Mesodermal cell (in vitro differentiated cells): ENCODE results near the gene TAC4.

Experiments used
- H3K27ac ChIP-seq: 2 replicates; pipeline ENCODE4 v1.7.0; 2013; ENCODE audit warnings: mild to moderate bottlenecking, low read depth, low read length, moderate library complexity; ENCODE audit not compliant: severe bottlenecking
- H3K36me3 ChIP-seq: 2 replicates; pipeline ENCODE4 v1.7.1; 2013; ENCODE audit warnings: mild to moderate bottlenecking, low read length, moderate library complexity; ENCODE audit not compliant: control insufficient read depth, insufficient read depth
- H3K4me1 ChIP-seq: one replicate; pipeline ENCODE4 v1.7.1; 2013; ENCODE audit warnings: mild to moderate bottlenecking, low read length; ENCODE audit not compliant: insufficient read depth, control insufficient read depth, poor library complexity, severe bottlenecking
- H3K4me3 ChIP-seq: 2 replicates; pipeline ENCODE4 v1.7.0; 2013; ENCODE audit warnings: low read length, control low read depth, mild to moderate bottlenecking; ENCODE audit not compliant: insufficient read depth, poor library complexity, severe bottlenecking; ENCODE audit errors: extremely low read depth
- H3K9me3 ChIP-seq: 2 replicates; pipeline ENCODE4 v1.7.1; 2013; ENCODE audit warnings: mild to moderate bottlenecking, low read length, moderate library complexity; ENCODE audit not compliant: control insufficient read depth
- WGBS, 2 experiments: methylation state at CpG; one replicate each; pipeline ENCODE4 v1.1.5; 2013; ENCODE audit warnings: missing lambda C conversion rate in 2 of 2; ENCODE audit not compliant: insufficient coverage in 2 of 2; 5-methylcytosine and 5-hydroxymethylcytosine counted together

TAC4 gene

DNA sequence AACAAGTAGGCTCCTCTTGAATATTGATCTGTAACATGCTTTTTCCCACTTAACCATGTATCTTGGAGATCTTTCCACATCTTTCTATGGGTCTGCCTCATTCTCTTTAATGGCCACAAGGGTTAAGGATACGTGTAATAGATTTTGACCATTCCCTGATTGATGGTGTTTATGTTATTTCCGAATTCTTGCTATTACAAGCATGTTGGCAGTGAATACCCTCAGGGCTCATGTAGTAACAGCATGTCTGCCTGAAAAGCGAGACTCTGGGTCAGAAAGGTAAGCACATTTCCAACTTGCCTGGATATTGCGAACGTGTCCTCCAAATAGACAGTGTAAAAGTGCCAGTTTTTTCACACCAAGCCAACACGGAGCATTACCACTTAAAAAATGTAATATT lies 5.0 kb downstream of the TAC4 start:
- Histone ChIP-seq H3K4me1 (peaks cover 3% of the 10 kb centered on the region), H3K36me3 (peaks cover under 1% of the 10 kb centered on the region), H3K9me3 (no peaks in the 10 kb centered on the region), H3K27ac (no peak overlapping the region), H3K4me3 (no peak overlapping the region)
- 88 to 96% methylated on average over 3 to 5 of the region's 6 CpGs for WGBS, 2 experiments

DNA sequence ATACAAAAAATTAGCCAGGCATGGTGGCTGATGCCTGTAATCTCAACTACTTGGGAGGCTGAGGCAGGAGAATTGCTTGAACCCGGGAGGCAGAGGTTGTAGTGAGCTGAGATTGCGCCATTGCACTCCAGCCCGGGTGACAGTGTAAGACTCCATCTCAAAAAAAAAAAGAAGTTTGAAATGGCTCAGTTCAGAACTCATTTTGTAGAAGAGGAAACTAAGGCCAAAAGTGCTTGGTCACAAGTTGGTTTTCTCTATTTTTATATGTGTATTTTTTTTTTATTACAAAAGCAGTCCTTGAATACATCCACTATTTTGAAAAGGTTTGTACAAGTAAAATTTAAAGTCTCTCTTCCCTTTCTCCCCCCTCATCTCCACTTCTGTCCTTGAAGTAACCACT lies 5.5 kb downstream of the TAC4 start:
- WGBS, 2 experiments, result 100% methylated on average over 3 of the region's 3 CpGs; no CpG with 5 or more reads in 1 of the 2 experiments
- H3K4me1 ChIP-seq, result peaks cover 3% of the 10 kb centered on the region

DNA sequence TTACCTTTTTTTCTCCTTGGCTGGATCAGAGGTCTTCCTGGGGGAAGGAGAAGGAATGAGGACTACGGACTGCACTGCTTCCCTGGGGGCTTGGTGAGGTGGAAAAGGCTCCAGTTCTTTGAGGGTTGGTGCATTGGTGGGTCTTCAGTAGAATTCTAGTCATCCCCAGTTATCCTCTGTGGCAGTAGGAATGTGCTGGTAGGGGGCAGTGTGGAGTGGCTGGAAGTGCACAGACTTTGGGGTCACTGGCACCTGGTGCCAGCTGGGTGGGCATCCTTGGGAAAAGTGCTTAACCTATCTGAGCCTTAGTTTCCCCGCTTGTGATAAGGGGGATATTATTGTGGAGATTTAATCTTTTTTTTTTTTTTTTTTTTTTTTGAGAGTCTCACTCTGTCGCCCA lies 6.3 kb downstream of the TAC4 start:
- WGBS, 2 experiments, result 100% methylated on average over 1 of the region's 3 CpGs; no CpG with 5 or more reads in 1 of the 2 experiments
- Histone ChIP-seq H3K4me1 (peaks cover 7% of the 10 kb centered on the region), H3K27ac (no peak overlapping the region), H3K4me3 (no peak overlapping the region), H3K36me3 (peaks cover 9% of the 10 kb centered on the region), H3K9me3 (no peaks in the 10 kb centered on the region)

More for the DNA sequence above, 5.5 kb downstream of the TAC4 start:
- Histone ChIP-seq H3K36me3 (peaks cover 3% of the 10 kb centered on the region), H3K27ac (no peak overlapping the region), H3K4me3 (no peak overlapping the region), H3K9me3 (no peaks in the 10 kb centered on the region)

DNA sequence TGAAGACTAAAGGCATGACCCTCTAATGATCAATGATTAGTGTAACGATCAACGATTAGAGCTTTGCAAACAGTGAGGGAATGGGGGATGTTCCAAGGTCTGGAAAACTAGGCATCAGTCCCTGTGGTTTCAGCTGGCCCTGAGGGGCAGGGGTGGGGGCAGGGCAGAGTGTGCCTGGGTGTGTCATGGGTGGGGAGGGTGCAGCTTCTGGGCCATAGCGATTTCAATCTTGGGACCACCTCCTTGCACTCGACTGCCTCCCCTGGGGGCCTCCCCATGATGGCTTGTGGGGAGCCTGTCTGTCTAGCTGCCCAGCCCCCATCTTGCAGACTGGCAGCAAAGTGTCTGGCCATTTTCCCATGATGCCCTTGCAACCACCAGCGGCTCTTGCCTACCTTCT lies 8.4 kb downstream of the TAC4 start:
- Histone ChIP-seq H3K9me3 (no peaks in the 10 kb centered on the region), H3K4me1 (peaks cover 15% of the 10 kb centered on the region), H3K27ac (no peak overlapping the region), H3K4me3 (no peak overlapping the region), H3K36me3 (peaks cover 12% of the 10 kb centered on the region)
- 94 to 95% methylated on average over 4 to 5 of the region's 5 CpGs for WGBS, 2 experiments

DNA sequence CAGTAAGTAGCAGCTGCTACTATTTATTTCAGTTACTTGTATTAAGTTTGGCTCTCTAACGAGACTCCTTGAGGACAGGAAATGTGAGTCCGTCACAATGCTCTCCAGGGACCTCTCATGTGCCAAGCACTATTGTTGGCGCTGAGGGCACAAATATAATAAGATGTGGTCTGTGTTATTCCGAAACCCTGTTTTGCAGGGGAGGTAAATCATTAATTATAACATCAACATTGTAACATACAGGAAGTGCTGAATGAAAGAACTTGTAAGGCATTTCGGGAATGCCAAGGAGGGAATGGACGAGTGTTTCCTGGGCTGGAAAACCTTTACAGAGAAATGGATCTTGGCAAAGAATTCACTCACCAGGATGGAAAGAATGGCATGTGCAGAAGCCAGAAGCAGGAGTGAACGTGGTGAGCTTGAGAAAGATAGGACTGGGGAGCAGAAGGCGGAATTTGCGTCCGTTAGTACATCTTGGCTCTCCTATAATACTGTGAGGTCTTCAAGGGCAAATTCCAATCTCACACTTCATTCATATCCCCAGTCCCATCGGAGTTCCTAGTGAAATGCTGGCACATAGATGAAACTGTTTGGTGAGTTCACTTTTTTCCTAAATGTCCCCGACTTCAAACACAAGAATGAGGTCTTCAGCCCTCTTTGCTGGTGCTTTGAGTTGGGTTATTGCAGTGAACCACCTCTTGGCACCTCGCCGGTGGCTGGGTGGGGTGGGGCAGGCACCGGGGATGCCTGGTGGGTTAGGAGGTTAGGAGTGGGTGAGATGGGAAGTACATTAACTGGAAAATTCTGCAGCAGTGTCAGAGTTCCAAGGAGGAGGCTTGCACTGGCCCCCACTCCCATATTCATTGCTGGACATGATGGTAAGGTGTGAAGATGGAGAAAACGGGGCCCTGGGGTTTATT lies 11.5 kb downstream of the TAC4 start:
- WGBS, 2 experiments, result 96 to 98% methylated on average over 8 to 11 of the region's 16 CpGs
- Histone ChIP-seq H3K9me3 (no peaks in the 10 kb centered on the region), H3K27ac (peak overlapping the region; percentile 57), H3K36me3 (peaks cover 33% of the 10 kb centered on the region), H3K4me3 (no peak overlapping the region), H3K4me1 (peaks cover 22% of the 10 kb centered on the region)

DNA sequence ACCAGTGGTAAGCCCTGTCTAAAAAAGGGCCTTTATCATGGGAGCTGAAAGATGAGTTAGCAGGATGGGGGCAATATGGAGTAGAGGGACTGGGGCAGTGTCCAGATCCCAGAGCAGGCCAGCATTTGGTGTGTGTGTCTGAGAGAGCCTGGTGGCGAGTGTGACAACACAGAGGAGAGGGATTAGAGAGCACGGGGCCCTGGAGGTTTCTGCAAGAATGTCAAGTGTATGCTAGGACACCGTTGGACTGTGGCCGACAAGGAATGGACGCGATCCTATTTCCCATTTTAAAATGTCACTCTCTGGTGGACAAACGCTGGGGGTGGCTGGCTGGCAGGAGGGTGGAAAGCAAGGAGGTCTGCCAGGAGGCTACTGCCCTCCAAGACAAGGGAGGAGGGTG lies 12.4 kb downstream of the TAC4 start:
- Histone ChIP-seq H3K9me3 (no peaks in the 10 kb centered on the region), H3K4me1 (peaks cover 27% of the 10 kb centered on the region), H3K27ac (peak overlapping the region; percentile 57), H3K36me3 (peaks cover 42% of the 10 kb centered on the region), H3K4me3 (no peak overlapping the region)
- WGBS, 2 experiments, result 84 to 100% methylated on average over 3 of the region's 7 CpGs

DNA sequence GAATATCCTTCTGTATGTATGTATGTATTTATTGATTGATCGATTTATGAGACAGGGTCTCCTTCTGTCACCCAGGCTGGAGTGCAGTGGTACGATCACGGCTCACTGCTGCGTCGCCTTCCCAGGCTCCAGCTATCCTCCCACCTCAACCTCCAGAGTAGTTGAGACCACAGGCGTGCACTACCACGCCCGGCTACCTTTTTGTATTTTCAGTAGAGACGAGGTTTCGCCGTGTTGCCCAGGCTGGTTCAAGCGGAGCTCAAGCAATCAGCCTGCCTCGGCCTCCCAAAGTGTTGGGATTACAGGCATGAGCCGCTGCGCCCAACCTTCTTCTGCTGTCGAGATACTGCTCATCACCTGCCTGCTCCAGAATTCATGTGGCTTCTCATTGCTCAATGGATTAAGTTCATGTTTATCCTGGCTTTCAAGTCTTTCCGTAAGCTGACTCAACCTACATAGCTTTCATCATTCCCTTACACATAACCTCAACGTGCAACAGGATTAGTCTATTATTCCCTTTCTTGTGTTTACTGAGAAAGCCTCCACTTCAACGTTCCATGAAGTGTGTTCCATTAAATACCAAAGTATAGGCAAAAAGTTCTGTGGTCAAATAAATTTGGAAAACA lies 13.6 kb downstream of the TAC4 start:
- WGBS, 2 experiments, result 96 to 97% methylated on average over 17 to 18 of the region's 19 CpGs
- Histone ChIP-seq H3K9me3 (no peaks in the 10 kb centered on the region), H3K36me3 (peaks cover 49% of the 10 kb centered on the region), H3K4me3 (no peak overlapping the region), H3K27ac (no peak overlapping the region), H3K4me1 (peaks cover 37% of the 10 kb centered on the region)

DNA sequence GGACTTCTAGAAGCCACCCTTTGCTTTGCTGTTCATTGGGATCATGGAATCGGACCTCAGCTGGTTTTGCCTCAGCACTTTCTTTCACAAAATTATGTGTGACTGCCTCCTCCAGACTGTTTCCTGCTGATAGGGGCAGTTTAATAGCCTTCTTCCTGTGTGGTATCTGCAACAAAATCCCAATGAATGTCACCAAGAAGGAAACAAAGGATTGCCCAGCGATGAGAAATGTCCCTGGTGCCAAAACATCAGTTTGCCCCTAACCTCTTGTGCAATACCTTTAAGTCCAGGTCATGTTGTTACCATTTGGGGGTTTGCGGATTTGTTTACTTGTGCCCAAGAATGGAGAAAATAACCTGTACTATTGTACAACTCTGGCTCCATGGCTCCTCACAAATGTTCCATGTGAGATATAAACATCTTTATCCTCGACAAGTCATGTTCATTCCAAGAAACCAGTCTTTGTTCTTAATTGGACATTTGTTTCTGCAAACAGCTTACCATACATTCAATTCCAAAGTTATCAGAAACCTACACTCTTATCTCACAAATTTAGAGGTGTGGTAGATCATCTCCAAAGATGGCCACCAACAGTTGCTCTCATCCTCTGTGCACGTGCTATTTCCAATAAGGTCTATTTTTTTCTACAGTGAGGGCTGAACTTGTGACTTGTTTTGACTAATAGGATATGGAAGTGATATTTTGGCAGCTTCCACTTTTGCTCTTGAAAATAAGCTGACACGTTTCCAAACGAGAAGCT lies 14.8 kb downstream of the TAC4 start:
- Histone ChIP-seq H3K36me3 (peaks cover 59% of the 10 kb centered on the region), H3K4me1 (peaks cover 39% of the 10 kb centered on the region), H3K27ac (peak overlapping the region; percentile 83), H3K9me3 (no peaks in the 10 kb centered on the region), H3K4me3 (no peak overlapping the region)
- WGBS, 2 experiments, result 93 to 95% methylated on average over 6 of the region's 7 CpGs

DNA sequence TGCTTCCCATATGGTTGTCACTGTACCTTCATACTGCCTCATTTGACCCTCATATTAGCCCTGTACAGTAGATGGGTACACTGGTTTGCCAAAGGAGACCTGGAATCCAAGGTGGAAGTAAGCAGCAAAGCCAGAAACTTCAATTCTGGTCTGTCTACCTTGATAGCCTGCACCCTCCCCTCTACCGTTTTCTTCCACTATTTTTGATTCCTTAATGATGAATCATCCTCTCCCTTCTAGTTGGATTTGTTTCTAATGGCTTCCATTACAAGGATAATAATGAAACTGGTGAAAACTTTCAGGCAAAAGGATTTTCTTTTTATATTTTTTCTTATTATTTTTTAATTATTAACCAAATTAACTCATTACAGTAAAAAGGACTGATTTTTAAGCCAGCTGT lies 17.3 kb downstream of the TAC4 start:
- H3K9me3 ChIP-seq, result no peaks in the 10 kb centered on the region
- H3K36me3 ChIP-seq, result peaks cover 74% of the 10 kb centered on the region
- no peak overlapping the region for H3K27ac ChIP-seq
- no CpG with 5 or more reads among the region's 1 CpG for WGBS, 2 experiments
- H3K4me1 ChIP-seq, result peaks cover 30% of the 10 kb centered on the region
- H3K4me3 ChIP-seq, result no peak overlapping the region

DNA sequence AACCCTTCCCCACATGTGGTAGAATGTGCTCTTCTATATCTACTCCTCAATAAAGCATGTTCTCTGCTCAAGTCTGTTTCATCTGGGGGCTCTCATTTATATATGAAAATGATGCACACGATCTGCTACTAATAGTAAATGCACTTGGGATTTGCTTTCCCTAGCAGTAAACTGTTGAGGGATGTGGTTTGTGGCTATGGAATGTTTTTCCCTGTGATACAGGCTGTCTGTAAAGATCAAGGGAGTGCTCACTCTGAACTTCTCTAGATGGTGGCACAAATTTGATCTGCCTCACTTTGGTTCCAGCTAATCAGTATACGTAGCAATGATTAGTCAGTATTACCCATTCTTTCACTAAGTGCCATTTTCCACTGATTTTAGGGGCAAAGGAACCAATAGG lies 18.8 kb downstream of the TAC4 start:
- H3K27ac ChIP-seq, result no peak overlapping the region
- peaks cover 81% of the 10 kb centered on the region for H3K36me3 ChIP-seq

More for the DNA sequence above, 18.8 kb downstream of the TAC4 start:
- WGBS, 2 experiments, result 100% methylated on average over 1 of the region's 2 CpGs; no CpG with 5 or more reads in 1 of the 2 experiments
- Histone ChIP-seq H3K9me3 (no peaks in the 10 kb centered on the region), H3K4me3 (no peak overlapping the region), H3K4me1 (peaks cover 24% of the 10 kb centered on the region)
